HG03442 (cell line): ENCODE results near the gene OR52N5.
A peak's percentile ranks its signal among the peaks of the same experiment; 100 is the strongest.

Experiments used
- ATAC-seq: cut with Tn5 transposase; IDR thresholded peaks from one replicate; pipeline ENCODE4 v1.9.1; 2021; ENCODE audit warnings: mild to moderate bottlenecking, moderate library complexity; ENCODE audit not compliant: unreplicated experiment

The OR52N5 gene

DNA sequence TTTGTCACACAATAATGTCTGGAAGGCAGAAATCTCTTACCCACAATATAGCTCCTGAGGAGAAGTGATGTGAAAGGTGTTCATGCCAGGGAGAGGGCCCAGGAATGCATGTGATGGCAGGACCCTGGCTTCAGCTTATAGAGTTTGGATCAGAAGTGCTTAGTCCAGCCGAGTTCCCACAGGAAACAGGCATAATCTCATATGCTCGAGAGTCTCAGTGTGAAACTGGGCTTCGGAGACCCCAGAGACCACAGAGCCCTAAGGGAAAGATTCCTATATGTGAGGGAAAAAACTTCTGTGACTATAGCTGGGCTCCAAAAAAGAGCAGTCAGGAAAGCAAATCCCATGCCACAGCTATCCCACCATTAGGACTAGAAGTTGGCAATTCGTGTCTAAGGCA, at the start of gene OR52N5:
Gene OR52N5 (minus strand): TSS at position 101 of the 400 bp plus-strand sequence. CDS start 4,721 bp downstream, outside the sequence.
- ATAC-seq: no peak

DNA sequence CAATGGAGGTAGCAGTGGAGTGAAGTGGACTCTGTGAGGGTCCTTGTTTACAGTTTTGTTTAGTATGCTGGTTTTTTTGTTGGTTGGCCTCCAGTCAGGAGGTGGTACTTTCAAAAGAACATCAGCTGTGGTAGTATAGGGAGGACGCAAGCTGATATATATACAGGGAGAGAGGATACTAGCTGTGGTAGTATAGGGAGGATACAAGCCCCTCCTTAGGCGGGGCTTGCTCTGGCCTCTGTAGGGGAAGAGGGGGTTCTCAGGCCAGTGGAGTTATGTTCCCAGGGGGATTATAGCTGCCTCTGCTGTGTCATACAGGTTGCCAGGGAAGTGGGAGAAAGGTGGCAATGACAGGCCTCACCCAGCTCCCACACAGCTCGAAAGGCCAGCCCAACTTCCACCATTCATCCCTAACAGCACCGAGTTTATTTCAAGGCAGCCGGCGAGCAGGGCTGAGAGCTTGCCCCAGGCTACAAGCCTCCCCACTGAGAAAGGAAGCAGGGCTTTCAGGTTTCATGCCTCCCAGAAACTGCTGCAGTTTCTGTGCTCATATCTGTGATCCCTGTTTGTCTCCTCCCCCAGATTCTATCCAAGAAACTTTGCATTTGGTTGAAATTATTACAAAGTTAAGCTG, 48.2 kb upstream of the OR52N5 start:
- ATAC-seq: no peak

DNA sequence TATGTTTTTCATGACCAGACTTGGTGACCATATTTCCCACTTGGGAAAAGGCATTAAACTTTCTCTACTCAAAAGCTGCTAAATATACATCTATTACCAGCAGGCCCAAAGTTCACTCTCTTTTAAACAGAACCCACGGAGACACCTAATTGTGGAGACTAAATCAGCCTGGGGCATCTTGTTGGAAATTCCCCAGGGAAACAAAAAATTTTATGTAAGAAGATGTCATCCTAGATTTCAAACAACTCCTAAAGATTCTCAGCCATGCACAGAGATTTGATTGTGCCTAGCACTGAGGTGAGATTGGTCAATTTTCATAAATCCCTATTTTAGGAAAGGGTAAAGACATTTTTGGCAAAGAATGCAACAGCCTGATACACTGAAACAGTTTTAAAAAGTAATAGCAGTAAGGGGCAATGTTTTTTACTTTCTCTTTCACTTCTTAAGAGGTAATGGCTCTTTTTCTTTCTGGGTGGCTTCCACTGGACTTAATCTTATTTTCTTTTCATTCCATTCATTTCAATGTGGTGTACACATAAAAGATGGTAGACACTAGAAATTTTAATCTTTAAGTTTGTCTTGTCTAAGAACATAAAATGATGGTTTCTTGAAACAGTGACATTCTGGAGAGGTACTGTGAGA, 35.2 kb upstream of the OR52N5 start:
- ATAC-seq: peak; percentile 52

DNA sequence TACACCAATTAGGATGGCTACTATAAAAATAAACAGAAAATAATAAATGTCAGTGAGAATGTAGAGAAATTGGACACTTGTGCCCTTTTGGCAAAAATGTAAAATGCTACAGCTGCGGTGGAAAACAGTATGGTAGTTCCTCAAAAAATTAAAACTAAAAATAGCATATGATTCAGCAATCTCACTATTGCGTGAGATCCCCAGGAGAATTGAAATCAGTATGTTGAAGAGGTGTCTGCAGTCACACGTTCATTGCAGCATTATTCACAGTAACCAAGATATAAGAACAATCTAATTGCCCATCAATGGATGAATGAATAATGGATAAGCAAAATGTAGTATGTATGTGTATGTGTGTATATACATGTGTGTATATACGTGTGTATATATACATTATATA, 32.4 kb upstream of the OR52N5 start:
- ATAC-seq: no peak

DNA sequence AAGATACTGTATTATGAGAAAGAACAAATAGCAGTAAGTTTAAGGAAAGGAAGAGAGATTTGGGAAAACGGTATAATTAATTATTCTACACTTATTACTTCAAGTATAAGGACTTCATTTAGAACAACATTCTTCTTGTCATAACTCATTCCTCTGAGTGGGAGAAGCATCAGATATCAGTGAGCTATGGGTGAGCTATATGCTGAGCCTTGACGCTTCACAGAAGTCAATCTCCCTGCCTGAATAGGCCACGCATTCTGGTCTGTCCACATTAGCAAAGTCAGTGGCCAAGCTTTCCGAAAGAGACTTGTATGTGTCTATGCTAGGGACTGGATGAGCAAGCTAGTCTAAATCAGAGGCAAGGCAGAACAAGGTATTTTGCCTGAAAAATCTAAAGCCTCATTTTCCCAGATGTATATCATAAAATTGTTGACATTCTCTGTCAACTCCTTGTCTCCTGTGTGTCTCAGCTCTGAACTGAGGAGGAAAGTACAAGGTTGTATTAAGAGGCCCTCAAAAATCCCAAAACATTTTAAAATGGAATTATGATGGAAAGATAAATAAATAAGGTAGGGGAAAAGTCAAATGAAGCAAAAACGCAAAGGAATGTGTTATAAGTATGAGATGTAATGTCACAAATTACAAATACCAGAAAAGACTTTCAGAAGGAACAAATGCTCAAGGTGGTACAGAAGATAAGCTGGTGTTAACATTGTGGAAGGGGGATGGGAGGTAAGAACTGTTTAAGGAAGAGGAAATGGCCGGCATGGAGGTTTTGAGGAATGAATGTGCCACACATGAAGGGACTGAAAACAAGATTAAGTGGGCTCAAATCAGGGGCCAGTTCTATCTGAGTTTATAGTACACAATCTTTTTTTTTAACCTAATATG, 27.0 kb upstream of the OR52N5 start:
- no peak for ATAC-seq

DNA sequence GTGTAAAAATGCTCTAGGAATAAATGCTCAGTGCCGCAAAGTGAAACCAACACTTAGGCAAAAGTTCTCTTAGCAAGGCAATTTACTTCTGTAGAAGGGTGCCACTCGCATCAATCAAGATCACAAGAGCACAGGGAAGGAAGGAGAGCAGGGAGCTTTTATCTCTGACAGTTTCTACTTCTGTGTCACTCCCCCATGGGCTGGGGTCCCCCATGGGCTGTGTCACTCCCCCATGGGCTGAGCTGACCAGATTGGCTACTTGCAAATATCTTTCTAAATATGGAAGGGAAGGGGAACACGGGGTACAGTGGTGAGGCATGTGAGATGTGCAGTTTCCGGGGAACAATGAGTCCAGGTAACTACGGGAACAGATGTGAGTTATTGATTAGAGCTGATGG, 26.0 kb upstream of the OR52N5 start:
- ATAC-seq: no peak

DNA sequence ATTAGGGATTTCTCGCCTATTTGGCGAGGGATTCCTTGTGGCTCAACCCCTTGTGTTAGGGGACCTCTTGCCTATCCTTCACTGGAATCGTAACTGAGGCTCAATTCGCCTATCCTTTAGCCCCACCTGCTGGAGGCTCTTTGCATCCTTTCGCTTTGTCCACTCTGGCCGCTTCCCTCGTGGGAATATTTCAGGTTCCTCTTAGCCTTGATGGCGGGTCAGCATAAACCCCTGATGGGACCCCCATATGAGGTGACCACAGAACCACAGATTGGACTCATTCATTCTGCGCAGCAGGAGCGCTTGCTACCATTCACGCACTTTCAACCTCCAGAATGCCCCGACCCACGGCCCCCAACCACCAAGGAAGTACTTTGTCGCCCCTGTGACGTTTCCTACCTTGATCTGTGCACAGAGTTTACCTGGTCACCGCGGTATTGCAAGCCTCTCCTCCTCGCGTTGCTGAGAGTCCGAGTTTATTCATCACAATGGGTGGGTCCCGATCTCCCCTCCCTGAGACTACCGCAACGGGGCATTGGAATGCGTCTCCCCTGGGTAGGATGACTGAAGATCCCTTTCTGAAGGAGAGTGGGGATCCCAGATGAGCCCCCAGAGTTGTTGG, 25.5 kb upstream of the OR52N5 start, which contains the start of gene OR52N2:
Gene OR52N2 (plus strand): TSS at position 425 of the 622 bp plus-strand sequence. CDS start 11,412 bp downstream, outside the sequence.
- ATAC-seq: peak; percentile 94

DNA sequence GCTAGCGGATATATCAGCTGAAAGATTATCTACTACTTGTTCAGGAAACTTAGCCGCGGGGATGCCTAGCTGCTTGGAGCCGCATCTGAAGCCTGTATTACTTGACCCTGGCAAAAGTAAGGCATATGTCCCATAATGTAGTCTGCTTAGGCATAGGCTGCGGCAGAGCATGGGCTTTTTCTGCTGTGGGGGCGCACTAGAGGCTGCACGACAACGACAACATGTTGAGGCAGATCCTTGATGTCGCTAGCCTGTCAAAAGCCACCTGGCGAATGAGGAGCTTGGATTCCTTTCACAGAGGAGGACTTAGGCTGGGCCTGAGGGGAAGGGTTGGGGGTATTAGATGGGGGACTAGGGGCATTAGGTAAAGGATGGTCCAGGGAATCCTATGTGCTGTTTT, 24.4 kb upstream of the OR52N5 start:
- ATAC-seq: no peak

DNA sequence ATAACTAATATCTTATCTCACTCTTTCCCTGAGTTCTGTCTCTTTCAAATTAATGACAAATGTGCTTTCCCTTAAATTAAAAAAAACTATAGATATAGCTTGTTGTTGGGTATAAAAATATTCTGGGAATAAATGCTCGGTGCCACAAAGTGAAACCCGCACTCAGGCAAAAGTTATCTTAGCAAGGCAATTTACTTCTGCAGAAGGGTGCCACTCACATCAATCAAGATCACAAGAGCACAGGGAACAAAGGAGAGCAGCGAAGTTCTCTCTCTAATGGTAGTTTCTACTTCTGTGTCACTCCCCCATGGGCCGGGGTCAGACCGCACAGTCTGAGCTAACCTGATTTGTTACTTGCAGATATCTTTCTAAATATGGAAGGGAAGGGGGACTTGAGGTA, 20.8 kb upstream of the OR52N5 start:
- ATAC-seq: no peak

DNA sequence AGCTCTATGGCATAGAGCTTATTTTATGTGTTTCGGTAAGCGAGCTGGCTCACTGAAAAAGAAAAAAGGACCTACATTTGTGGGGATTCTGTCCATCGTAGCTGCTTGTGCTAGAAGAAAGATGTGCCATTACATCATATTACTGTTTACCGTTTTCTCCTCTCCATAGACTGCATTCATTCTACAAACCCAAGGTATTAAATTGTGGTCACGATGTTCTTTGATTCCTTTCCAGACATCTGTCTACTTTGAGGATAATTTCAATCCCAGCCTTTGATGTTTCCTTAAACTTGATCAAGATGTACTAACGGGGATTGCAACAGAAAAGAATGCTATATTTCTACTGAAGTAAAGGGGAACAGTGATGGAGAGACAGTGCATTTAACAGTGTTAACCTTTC, 13.4 kb upstream of the OR52N5 start:
- ATAC-seq: no peak

DNA sequence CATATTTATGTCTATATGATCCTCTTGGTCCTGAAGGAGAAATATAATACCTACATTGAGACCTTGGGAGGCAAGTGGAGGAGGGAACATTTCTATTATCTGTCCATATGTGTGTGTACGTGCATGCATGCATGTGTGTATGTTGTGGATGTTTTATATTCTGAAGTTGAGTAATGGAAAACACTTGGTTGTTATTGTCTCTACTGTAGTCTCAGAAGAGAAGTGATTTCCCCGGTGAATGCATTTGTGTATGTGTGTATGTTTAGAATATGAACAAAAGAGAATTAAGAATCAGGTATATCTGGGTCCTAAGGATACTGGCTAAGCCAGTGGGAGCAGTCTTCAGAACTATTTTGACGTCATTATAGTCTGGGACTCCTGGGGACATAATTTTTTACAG, 8.0 kb upstream of the OR52N5 start, which contains the start of gene OR52N1:
Gene OR52N1 (minus strand): TSS at position 101 of the 400 bp plus-strand sequence. CDS start 2,449 bp downstream, outside the sequence.
- no peak for ATAC-seq

DNA sequence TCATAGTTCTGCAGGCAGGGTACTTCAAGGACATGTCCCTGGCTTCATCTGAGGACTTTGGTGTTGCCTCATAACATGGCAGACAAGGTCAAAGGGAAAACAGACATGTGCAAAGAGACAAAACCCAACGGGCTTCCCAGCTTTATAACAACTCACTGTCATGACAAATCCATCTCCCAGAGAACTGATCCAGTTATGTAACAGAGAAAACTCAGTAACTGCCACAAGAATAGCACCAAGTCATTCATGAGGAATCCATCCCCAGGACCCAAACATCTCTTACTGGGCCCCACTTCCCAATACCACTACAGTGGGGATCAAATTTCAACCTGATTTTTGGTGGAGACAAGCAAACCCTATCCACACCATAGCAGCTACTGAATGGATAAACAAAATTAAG, 16.1 kb downstream of the OR52N5 start:
- ATAC-seq: no peak

DNA sequence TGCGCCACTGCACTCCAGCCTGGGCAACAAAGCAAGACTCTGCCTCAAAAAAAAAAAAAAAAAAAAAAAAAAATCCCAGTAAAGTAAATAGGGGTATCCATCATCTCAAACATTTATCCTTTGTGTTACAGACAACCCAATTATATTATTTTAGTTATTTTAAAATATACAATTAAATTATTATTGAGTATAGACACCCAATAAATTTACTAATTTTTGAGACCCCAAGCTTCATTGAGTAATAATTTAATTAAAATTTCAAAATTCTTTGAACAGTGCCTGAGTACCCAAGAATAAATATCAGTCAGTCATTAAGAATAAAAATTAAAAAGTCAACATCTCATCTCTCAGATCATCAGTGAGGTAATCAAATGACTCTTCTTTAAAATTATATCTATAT, 29.2 kb downstream of the OR52N5 start, which contains the start of gene OR52N4:
Gene OR52N4 (plus strand): TSS at position 301 of the 400 bp plus-strand sequence. CDS start 498 bp downstream, outside the sequence.
- ATAC-seq: no peak

DNA sequence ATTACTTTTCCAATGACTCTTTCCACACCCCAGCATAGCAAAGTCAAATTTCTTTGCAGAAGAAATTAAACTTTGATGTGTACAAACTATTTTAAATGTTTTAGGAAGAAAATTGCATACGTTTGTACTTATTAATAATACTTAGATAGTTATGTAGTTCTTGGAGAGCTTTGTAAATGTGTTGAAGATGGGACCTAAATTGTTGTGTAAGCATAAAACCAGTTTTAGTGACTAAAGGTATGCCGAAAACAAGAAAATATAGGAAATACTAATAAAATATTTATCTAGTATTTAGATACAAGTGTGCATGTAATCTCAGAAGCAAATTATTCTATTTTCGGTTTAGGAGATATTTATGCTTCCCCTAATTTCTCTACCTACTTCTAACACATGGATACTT, 33.3 kb downstream of the OR52N5 start:
- no peak for ATAC-seq

DNA sequence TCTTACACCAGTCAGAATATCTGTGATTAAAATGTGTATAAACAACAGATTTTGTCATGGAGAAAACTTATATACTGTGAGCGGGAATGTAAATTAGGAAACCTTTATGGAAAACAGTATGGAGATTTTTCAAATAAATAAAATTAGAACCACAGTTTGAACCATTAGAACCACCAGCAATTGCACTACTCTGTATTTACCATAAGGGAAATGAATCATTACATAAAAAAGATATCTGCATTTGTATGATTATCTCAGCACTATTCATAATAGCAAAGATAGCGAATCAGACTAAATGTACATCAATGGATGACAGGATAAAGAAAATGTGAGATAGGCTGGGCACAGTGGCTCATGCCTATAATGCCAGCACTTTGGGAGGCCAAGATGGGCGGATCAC, 36.5 kb downstream of the OR52N5 start:
- no peak for ATAC-seq

DNA sequence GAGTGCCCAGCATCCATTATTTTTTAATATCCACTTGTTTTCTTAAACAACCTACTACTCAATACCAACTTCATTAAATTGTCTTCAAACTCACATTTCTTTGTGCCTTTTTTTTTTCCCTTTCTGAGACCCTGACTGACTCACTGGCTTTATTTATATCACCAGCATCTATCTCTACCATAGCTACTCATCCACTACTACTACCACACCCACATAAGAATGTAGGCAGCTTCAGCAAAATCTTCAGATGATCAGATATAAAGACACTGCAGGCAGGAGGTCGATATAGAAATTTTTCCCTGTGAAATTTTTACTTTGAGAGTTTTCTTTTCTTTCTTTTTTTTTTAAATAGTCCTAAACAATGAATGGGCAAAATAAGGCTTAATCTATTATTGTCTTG, 44.7 kb downstream of the OR52N5 start:
- no peak for ATAC-seq

DNA sequence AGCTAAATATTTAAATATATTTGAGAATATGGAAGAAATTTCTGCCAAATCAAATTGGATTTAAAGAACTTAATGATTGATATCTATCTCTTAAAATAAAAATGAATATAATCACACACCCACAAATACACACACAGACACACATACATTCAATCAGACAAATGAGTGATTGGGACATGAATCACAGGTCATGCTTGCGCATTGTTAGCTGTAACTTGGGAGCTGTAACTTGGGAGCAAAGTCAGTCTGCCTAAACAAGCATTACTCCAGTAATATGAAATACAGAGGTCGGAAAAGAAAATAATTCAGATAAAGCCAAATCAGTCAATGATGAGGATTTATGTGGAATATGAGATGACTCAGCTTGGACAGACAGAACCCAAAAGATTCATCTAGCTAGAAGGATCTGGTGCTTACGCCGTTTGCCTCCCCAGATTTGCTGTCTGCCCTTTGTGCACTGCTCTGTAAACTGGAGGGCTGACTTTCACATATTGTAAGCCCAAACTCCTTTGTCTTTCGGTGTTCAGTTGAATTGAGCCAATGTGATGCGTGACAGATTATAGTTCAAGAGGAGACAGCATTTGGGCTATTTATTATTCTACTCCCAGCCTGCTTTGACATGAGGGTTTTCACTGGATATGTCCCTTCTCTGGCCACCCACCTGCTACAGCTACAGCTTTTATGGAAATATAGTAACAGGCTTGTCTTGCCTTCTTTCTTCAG, 45.3 kb downstream of the OR52N5 start:
- ATAC-seq: no peak

DNA sequence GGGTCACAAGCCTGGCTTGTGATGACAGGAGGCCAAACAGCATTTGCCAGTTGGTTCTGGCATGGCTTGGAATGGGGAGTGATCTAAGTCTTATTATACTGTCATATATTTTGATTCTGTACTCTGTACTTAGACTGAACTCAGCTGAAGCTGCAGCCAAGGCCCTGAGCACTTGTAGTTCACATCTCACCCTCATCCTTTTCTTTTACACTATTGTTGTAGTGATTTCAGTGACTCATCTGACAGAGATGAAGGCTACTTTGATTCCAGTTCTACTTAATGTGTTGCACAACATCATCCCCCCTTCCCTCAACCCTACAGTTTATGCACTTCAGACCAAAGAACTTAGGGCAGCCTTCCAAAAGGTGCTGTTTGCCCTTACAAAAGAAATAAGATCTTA, 46.1 kb downstream of the OR52N5 start:
- no peak for ATAC-seq

DNA sequence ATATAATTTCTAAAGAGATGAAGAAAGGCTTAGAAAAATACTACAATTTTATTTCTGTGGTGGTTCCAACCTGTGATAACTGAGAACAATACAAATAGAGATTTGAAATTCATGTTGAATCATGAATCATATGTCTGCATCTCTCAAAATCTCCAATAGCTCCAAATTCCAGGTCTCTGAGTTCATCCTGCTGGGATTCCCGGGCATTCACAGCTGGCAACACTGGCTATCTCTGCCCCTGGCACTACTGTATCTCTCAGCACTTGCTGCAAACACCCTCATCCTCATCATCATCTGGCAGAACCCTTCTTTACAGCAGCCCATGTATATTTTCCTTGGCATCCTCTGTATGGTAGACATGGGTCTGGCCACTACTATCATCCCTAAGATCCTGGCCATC, 46.8 kb downstream of the OR52N5 start, which contains the start of gene OR56B1:
Gene OR56B1 (plus strand): TSS at position 53 of the 400 bp plus-strand sequence. CDS start 69 bp downstream, at position 122.
- no peak for ATAC-seq

DNA sequence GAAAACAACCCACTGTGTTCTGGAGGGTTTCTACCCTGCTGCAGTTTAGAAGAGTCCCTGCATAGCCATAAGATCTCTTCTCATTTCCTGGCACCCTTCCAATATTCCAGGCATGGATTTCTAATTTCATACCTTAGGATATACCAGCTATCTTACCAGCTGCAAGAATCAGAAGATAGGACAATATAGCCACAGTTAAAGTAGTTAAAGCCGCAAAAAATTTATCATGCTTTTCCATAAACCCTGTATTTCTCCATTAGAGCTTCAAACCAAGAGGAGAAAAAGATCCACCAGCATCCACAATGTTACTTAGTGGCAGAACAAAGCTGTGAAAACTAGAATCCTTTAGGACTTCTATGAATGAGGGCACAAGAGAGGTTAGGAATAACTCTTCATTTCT, 55.5 kb downstream of the OR52N5 start:
- no peak for ATAC-seq
